Smooth muscle cell of the umbilical artery (primary cell): Measurements from ENCODE around the gene ACSS2. TPM values are rescaled to one million over a fixed set of nuclear protein-coding genes. Genes with fewer than 3 reads are reported as not detected.

ENCODE experiments used
- total RNA-seq: library from RNA; depleted of rRNA; stranded (reverse); fragments of >200 nt; gene quantifications from 2 replicates; pipeline ENCODE4 v1.2.3, GENCODE V29; 2014

ACSS2 gene, protein sequence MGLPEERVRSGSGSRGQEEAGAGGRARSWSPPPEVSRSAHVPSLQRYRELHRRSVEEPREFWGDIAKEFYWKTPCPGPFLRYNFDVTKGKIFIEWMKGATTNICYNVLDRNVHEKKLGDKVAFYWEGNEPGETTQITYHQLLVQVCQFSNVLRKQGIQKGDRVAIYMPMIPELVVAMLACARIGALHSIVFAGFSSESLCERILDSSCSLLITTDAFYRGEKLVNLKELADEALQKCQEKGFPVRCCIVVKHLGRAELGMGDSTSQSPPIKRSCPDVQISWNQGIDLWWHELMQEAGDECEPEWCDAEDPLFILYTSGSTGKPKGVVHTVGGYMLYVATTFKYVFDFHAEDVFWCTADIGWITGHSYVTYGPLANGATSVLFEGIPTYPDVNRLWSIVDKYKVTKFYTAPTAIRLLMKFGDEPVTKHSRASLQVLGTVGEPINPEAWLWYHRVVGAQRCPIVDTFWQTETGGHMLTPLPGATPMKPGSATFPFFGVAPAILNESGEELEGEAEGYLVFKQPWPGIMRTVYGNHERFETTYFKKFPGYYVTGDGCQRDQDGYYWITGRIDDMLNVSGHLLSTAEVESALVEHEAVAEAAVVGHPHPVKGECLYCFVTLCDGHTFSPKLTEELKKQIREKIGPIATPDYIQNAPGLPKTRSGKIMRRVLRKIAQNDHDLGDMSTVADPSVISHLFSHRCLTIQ
- total RNA-seq: 36.5 and 53.9 TPM in 2 replicates

DNA sequence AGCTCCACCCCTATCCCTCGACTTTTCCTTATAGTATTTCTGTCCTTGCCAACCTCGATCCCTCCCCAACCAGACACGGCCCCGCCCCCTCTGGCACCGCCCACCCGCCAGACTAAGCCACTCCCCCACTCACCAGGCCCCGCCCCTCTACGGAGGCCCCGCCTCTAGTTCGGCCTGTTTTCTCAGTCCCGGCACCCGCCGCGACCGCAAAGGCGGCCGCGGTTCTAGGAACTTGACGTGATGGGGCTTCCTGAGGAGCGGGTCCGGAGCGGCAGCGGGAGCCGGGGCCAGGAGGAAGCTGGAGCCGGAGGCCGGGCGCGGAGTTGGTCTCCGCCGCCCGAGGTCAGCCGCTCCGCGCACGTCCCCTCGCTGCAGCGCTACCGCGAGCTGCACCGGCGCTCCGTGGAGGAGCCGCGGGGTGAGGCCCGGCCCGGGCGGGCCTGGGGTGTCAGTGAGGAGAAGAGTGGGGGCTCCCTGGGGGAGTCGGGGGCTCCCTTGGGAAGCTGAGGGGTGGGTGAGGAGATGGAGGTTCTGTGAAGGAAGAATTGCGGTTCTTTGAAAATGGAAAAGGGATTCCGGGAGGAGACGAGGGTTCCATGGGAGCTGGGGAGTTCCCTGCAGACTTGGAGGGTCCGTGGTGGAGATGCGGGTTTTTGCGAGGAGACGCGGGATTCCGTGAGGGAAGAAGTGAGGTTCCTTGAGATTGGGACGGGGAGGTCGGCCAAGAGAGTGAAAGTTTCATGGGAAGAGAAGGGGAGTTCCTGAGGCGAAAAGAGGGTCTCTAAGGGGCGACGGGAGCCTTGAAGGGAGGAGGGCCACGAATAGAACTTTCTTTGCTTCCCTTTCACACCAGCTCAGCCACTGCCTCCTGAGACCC is at the start of gene ACSS2:
Gene ACSS2, plus strand, starts transcription at position 207 of the 877 bp plus-strand sequence. Its CDS starts 34 bp downstream, at position 241.

DNA sequence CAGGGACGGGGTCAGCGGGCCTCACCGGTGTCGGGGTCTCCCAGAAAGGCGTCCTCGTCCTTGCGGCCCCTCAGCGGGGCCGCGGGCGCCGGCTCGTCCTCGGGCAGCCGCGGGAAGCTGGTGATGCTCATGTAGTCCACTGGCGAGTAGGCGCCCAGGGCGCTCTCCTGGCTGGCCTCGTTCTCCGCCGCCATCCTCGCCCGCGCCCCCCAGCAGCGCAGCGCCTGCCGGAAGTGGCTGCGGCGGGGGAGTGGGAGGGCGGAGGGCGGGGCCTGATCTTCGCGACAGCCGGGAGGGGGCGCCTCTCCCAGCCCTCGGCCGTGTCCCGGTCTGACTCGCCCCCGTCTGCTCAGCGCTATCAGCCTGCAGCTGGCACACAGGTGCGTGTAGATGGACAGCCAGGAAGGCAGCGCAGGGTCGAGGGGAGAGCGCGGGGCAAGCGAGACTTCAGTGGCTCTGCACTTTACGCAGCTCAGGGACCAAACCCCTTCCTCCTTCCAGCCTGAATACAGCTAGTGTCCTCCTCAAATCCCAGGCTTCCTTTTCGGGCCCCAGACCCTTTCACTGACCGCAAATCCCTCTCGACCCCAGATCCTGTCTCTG is 3.7 kb upstream of the ACSS2 start, which contains the start of gene GGT7:
Gene GGT7, minus strand, starts transcription at position 235 of the 603 bp plus-strand sequence. Its CDS starts 41 bp downstream, at position 194.

DNA sequence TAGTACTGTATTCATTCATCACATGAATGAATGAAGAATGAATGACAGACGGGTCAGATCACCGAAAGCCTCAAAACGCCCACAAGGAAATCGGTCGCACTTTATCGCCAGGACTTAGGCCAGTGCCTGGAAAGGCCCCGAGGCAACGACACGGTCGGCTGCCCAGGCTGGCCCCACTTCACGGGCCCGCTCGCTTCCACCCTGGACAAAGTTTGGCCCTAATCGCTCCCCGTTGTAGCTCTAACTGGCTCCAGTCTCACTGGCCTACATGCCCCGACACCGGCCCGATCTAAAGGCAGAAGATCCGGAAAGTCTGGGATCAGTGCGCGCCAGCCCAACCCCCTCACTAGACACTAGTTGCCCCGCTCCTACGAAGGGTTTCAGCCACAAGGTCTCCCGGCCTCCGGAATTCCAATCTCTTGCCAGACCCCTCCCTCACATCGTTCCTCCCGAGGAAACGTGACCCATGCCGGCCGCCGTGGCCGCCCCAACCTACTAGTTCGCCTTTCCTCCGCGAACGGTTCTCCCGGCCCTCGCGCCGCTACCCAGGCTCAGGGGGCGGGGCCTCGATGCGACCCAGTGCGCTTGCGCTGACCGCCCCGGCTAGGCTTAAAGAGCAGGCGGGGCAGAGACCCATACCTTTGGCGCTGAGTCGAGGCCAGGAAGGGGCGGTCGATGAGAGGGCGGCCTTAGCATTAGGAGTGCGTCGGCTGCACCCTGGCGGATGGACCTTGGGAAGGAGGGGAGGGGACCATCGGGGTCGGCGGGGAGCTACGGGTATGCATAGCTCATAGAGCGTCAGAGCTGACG is 79.0 kb downstream of the ACSS2 start, which contains the start of the genes GSS and MYH7B:
Gene GSS, minus strand, starts transcription at position 576 of the 810 bp plus-strand sequence. CDS start 3,954 bp downstream, outside the sequence.
Gene MYH7B, plus strand, starts transcription at position 638 of the 810 bp plus-strand sequence. CDS start 22,138 bp downstream, outside the sequence.

Other genes with a start within 250 kb of the ACSS2 start
- gene PIGU, start 199.5 kb upstream of the ACSS2 start, total RNA-seq: 6.2 and 8.4 TPM in 2 replicates
- 4.2 and 5.0 TPM in 2 replicates for gene TP53INP2, start 172.3 kb upstream of the ACSS2 start, total RNA-seq
- gene NCOA6, start 51.0 kb upstream of the ACSS2 start, total RNA-seq: 3.3 and 5.4 TPM in 2 replicates
- gene GGT7, start 3.8 kb upstream of the ACSS2 start, total RNA-seq: 26.1 and 29.0 TPM in 2 replicates
- 73.9 and 80.6 TPM in 2 replicates for gene GSS, start 79.2 kb downstream of the ACSS2 start, total RNA-seq
- gene MYH7B, start 79.3 kb downstream of the ACSS2 start, total RNA-seq: 0.05 TPM in 1 of 2 replicates, not detected in the other
- gene TRPC4AP, start 216.2 kb downstream of the ACSS2 start, total RNA-seq: 87.3 and 95.9 TPM in 2 replicates